HG03439 (cell line): ENCODE results near the gene FRY.

Experiments
- ATAC-seq: cut with Tn5 transposase; IDR thresholded peaks from one replicate; pipeline ENCODE4 v1.9.1; 2021; ENCODE audit warnings: mild to moderate bottlenecking, moderate library complexity; ENCODE audit not compliant: unreplicated experiment

The FRY gene

DNA sequence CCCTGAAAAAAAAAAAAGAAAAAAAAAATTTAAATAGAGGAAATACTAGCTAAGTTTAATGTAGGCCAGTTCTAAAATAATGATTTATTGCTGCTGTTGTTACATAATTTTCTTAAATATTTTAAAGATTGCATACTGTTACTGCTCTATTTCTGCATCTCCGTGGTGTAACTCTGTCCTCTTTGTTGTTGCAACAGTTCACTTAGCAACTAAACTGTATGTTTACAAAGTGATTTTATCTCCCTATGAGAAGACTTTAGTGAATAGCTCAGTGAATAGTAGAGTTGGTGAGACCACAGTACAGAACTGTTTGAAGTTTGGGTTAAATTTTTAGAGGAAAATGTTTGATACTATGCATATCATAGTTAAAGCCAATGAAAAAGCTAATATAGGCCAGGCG, 303.1 kb downstream of the FRY start:
- ATAC-seq: no peak

DNA sequence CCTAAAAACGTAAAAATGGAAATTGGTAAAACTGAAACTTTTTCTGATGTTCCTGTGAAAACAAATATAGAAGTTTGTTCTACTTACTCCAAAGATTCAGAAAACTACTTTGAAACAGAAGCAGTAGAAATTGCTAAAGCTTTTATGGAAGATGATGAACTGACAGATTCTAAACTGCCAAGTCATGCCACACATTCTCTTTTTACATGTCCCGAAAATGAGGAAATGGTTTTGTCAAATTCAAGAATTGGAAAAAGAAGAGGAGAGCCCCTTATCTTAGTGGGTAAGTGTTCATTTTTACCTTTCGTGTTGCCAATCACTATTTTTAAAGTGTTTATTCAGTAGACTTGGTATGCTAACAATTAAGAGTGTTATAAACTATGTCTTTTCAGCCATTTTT, 309.3 kb downstream of the FRY start:
- no peak for ATAC-seq

DNA sequence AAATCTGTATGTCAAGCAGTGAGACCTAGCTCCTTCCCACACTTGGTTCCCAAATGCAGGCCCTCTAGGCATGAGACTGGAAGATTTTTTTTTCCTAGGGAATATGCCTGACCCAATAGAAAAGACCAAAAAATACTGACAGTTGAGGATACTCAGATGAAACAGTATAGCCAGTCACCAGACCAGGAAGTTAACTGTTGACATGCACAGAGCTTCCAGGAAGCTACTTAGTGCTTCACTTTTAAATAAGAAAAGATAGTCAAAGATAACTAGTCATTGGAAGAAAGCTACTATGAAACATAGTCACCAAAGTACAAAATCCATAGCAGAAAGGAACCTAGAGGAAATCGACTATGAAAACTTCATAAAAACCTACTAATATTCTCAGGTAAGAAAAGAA, 316.1 kb downstream of the FRY start:
- ATAC-seq: no peak
